ENCODE data around the gene FAM118B.
A peak's percentile ranks its signal among the peaks of the same experiment; 100 is the strongest.

FAM118B gene

GRCh38 chr11:126211236-126212088, at the start of gene FAM118B, which contains the start of gene RPUSD4:
FAM118B (plus strand) TSS chr11:126211782; CDS start chr11:126235002, 23,220 bp downstream.
RPUSD4 (minus strand) TSS chr11:126211650; CDS start chr11:126211638, 12 bp downstream.
- peak; percentile 66 for DNase-seq (ENCODE audit: low read depth)

- no peak for DNase-seq (ENCODE audit: low read depth)
Observed at GRCh38 chr11:126162306-126163030, 49.1 kb upstream of the FAM118B start.

- peak; percentile 95 for DNase-seq (ENCODE audit: low read depth)
Observed at GRCh38 chr11:126163074-126163700, 48.4 kb upstream of the FAM118B start.

GRCh38 chr11:126163779-126164178, 47.8 kb upstream of the FAM118B start:
- no peak for DNase-seq (ENCODE audit: low read depth)

GRCh38 chr11:126164781-126165180, 46.8 kb upstream of the FAM118B start:
- DNase-seq (ENCODE audit: low read depth) = no peak

- no peak for DNase-seq (ENCODE audit: low read depth)
Observed at GRCh38 chr11:126165311-126165720, 46.3 kb upstream of the FAM118B start.

GRCh38 chr11:126165757-126166156, 45.8 kb upstream of the FAM118B start:
- no peak for DNase-seq (ENCODE audit: low read depth)

- no peak for DNase-seq (ENCODE audit: low read depth)
Observed at GRCh38 chr11:126166413-126166812, 45.2 kb upstream of the FAM118B start.

GRCh38 chr11:126167488-126167887, 44.1 kb upstream of the FAM118B start:
- DNase-seq (ENCODE audit: low read depth) = no peak

- no peak for DNase-seq (ENCODE audit: low read depth)
Observed at GRCh38 chr11:126169291-126169690, 42.3 kb upstream of the FAM118B start.

GRCh38 chr11:126172596-126173038, 39.0 kb upstream of the FAM118B start:
- peak; percentile 63 for DNase-seq (ENCODE audit: low read depth)

GRCh38 chr11:126173257-126173656, 38.3 kb upstream of the FAM118B start:
- DNase-seq (ENCODE audit: low read depth) = no peak

GRCh38 chr11:126174816-126175215, 36.8 kb upstream of the FAM118B start:
- no peak for DNase-seq (ENCODE audit: low read depth)

GRCh38 chr11:126175393-126175792, 36.2 kb upstream of the FAM118B start:
- no peak for DNase-seq (ENCODE audit: low read depth)

GRCh38 chr11:126176853-126177470, 34.6 kb upstream of the FAM118B start:
- DNase-seq (ENCODE audit: low read depth) = no peak

GRCh38 chr11:126181939-126182730, 29.4 kb upstream of the FAM118B start:
- DNase-seq (ENCODE audit: low read depth) = no peak

- DNase-seq (ENCODE audit: low read depth) = no peak
Observed at GRCh38 chr11:126182787-126183445, 28.7 kb upstream of the FAM118B start.

- DNase-seq (ENCODE audit: low read depth) = no peak
Observed at GRCh38 chr11:126185259-126186024, 26.1 kb upstream of the FAM118B start.

GRCh38 chr11:126186025-126186698, 25.4 kb upstream of the FAM118B start:
- no peak for DNase-seq (ENCODE audit: low read depth)

Measured in HS-5 (cell line).